SU-DHL-6 (cell line): Measurements from ENCODE around the gene ERBB4.

Source experiments
- CTCF ChIP-seq: fragments of 200-600 bp; sonication (generic); IDR thresholded peaks from one replicate; pipeline ENCODE4 v1.5.1; 2017; ENCODE audit warnings: antibody characterized with exemption, mild to moderate bottlenecking, low read length, moderate library complexity; ENCODE audit not compliant: insufficient read depth, poor library complexity, severe bottlenecking
- EZH2phosphoT487 ChIP-seq: fragments of 200-600 bp; sonication (generic), shearing (Covaris generic); conservative IDR thresholded peaks from 2 replicates; pipeline ENCODE4 v1.6.1; 2018; ENCODE audit warnings: mild to moderate bottlenecking, antibody characterized with exemption, low read length, moderate library complexity, mixed read lengths

- TF ChIP-seq CTCF = no peak
- TF ChIP-seq EZH2phosphoT487 = no peak
These were observed 97.5 kb downstream of the ERBB4 start for GRCh38 chr2:212441141-212441540.
